ENCODE data around the gene CEACAM20. TPM values are rescaled to one million over a fixed set of nuclear protein-coding genes. Genes with fewer than 3 reads are reported as not detected.

Gene CEACAM20
- polyA plus RNA-seq (2012; ENCODE audit: insufficient read length, low read depth) = not detected

DNA sequence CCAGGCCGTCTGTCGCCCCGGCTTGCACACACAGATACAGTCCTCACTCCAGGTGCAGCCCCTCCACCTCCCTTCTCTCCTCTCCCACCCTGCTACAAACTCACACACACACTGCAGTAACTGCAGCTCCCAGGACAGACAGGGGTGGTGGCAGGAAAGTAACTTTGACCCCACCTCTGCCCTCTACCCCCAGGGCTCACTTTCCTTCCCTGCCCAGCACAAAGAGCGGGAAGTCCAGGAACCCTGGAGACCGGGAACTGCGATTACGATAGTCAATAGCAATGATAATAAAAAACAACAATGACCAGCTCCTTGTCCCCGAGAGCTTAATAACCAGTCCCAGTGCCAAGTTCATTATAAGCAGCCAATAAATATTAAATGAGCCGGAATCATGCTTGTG, at the start of gene CEACAM20:
Gene CEACAM20 (minus strand): TSS at position 140 of the 400 bp plus-strand sequence. CDS start 166 bp downstream, outside the sequence.
- TF ChIP-seq POLR2AphosphoS5 (IDR thresholded peaks at IDR 0.05; ENCODE audit: low read depth, low read length) (no peak), FOXP2 (optimal IDR thresholded peaks at IDR 0.05; ENCODE audit: borderline replicate concordance, extremely low read depth, extremely low read length, insufficient read depth) (no peak), TAF1 (IDR thresholded peaks at IDR 0.05; ENCODE audit: borderline replicate concordance, insufficient read depth, low read length) (no peak)

DNA sequence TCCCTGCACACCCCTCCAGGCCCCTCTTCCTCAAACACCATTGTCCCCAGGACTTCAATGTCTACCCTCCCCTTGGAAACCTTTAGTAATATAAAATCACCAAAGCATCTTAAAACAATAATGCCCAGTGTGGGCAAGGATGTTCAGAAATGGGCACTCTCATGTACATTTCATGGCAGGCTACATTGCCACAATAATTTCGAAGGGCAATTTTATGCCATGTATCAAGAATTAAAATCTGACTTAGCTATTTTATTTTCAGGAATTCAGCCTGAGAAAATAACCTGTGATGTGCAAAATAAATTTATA, 48.0 kb upstream of the CEACAM20 start:
- no peak for TF ChIP-seq TAF1 (IDR thresholded peaks at IDR 0.05; ENCODE audit: borderline replicate concordance, insufficient read depth, low read length)
- no peak for TF ChIP-seq FOXP2 (optimal IDR thresholded peaks at IDR 0.05; ENCODE audit: borderline replicate concordance, extremely low read depth, extremely low read length, insufficient read depth)
- TF ChIP-seq POLR2AphosphoS5 (IDR thresholded peaks at IDR 0.05; ENCODE audit: low read depth, low read length) = no peak
- no peak for TF ChIP-seq SIN3A (IDR thresholded peaks at IDR 0.05; ENCODE audit: borderline replicate concordance, insufficient read depth, low read length)
- TF ChIP-seq, protein P1, sequence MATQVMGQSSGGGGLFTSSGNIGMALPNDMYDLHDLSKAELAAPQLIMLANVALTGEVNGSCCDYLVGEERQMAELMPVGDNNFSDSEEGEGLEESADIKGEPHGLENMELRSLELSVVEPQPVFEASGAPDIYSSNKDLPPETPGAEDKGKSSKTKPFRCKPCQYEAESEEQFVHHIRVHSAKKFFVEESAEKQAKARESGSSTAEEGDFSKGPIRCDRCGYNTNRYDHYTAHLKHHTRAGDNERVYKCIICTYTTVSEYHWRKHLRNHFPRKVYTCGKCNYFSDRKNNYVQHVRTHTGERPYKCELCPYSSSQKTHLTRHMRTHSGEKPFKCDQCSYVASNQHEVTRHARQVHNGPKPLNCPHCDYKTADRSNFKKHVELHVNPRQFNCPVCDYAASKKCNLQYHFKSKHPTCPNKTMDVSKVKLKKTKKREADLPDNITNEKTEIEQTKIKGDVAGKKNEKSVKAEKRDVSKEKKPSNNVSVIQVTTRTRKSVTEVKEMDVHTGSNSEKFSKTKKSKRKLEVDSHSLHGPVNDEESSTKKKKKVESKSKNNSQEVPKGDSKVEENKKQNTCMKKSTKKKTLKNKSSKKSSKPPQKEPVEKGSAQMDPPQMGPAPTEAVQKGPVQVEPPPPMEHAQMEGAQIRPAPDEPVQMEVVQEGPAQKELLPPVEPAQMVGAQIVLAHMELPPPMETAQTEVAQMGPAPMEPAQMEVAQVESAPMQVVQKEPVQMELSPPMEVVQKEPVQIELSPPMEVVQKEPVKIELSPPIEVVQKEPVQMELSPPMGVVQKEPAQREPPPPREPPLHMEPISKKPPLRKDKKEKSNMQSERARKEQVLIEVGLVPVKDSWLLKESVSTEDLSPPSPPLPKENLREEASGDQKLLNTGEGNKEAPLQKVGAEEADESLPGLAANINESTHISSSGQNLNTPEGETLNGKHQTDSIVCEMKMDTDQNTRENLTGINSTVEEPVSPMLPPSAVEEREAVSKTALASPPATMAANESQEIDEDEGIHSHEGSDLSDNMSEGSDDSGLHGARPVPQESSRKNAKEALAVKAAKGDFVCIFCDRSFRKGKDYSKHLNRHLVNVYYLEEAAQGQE (IDR thresholded peaks at IDR 0.05; ENCODE audit: insufficient read depth in 1 of 2, low read depth in 2 of 2, low read length in 2 of 2) = no peak

DNA sequence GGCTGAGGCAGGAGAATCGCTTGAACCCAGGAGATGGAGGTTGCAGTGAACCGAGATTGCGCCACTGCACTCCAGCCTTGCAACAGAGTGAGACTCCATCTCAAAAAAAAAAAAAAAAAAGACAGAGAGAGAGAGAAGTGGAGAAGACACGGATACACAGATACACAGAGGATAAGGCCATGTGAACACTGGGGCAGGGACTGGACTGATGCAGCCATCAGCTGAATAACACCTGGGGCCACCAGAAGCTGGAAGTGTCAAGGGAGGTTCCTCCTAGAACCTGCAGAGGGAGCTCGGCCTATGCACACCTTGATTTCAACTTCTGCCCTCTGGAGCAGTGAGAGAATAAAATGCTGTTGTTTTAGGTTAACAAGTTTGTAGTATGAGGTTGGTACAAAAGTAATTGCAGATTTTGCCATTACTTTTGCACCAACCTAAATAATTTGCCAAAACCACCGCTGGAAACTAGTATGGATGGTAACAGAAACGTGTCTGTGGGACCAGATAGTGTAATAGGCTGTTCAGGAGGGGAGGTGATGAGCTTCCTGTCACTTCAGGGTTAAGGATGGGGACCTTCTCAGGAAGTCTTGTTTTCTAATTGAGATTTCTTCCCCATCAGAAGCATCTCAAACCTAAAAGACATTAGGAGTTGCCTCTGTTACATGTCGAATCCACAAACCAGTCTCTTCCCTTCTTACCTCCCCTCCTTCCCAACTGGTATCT, 47.5 kb upstream of the CEACAM20 start:
- TF ChIP-seq POLR2AphosphoS5 (IDR thresholded peaks at IDR 0.05; ENCODE audit: low read depth, low read length) (no peak), SIN3A (IDR thresholded peaks at IDR 0.05; ENCODE audit: borderline replicate concordance, insufficient read depth, low read length) (no peak), TAF1 (IDR thresholded peaks at IDR 0.05; ENCODE audit: borderline replicate concordance, insufficient read depth, low read length) (no peak), FOXP2 (optimal IDR thresholded peaks at IDR 0.05; ENCODE audit: borderline replicate concordance, extremely low read depth, extremely low read length, insufficient read depth) (no peak)
- TF ChIP-seq, protein P1 (IDR thresholded peaks at IDR 0.05; ENCODE audit: insufficient read depth in 1 of 2, low read depth in 2 of 2, low read length in 2 of 2) = no peak

DNA sequence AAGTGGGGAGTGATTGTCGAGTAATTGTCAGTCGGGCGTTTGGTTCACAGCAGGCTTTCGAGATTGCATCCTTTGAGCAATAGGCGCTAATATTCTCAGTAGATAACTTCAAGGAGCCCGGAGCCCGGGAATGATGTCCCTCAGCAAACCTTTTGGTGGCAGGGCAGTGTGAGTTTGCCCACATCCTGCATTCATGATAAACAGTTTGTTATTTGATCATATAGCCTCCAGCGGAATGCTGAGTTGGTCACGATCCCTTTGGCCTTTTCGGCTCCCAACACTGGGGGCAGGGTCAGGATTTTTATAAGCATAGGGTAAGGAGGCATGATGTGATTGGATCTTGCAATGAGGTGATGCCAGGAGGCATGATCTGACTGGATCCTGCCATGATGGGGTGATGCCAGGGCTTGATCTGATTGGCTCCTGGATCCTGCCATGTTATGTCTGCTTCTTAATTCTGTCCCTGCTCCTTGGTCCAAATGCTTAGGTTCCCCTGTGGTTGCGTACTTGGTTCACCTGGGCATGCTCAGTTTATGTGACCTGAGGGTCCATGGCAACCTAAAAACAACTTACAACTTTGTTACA, 45.7 kb upstream of the CEACAM20 start:
- no peak for TF ChIP-seq FOXP2 (optimal IDR thresholded peaks at IDR 0.05; ENCODE audit: borderline replicate concordance, extremely low read depth, extremely low read length, insufficient read depth)
- no peak for TF ChIP-seq TAF1 (IDR thresholded peaks at IDR 0.05; ENCODE audit: borderline replicate concordance, insufficient read depth, low read length)
- no peak for TF ChIP-seq POLR2AphosphoS5 (IDR thresholded peaks at IDR 0.05; ENCODE audit: low read depth, low read length)
- TF ChIP-seq, protein P1 (IDR thresholded peaks at IDR 0.05; ENCODE audit: insufficient read depth in 1 of 2, low read depth in 2 of 2, low read length in 2 of 2) = no peak

DNA sequence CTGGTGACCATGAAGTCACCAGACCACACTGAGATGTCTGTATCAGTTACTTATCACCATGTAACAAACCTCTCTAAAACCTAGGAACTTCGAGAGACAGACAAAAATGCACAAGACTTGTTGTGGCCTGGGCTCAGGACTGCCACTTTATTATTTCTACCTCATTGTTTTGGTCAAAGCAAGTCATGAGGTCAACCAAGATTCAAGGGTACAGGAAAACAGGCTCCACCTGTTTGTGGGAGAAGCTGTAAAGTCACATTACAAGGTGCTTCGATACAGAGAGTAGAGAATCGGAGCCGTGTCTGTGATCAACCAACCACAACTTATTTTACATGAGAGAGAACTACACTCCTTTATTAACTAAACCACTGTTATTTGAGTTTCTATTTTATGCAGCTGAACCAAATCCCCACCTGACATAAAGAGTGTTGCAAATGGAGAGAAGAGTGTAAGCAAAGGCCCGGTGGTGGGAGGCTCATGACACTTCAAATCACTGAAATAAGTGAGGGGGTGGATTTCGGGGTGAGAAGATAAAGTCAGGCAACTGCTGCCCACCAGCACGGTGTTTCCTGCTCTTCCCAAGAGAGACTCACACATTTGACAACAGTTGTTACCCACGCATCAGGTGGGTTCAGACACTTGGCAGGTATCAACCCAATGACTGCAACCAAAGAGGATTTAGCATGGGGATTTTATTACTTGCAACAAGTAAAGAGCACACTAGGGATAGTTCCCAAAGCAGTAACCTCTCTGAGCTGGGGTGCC, 44.9 kb upstream of the CEACAM20 start:
- TF ChIP-seq FOXP2 (optimal IDR thresholded peaks at IDR 0.05; ENCODE audit: borderline replicate concordance, extremely low read depth, extremely low read length, insufficient read depth) = no peak
- TF ChIP-seq POLR2AphosphoS5 (IDR thresholded peaks at IDR 0.05; ENCODE audit: low read depth, low read length) = no peak
- no peak for TF ChIP-seq SIN3A (IDR thresholded peaks at IDR 0.05; ENCODE audit: borderline replicate concordance, insufficient read depth, low read length)
- TF ChIP-seq TAF1 (IDR thresholded peaks at IDR 0.05; ENCODE audit: borderline replicate concordance, insufficient read depth, low read length) = no peak
- TF ChIP-seq, protein P1 (IDR thresholded peaks at IDR 0.05; ENCODE audit: insufficient read depth in 1 of 2, low read depth in 2 of 2, low read length in 2 of 2) = no peak
